Vagina (tissue), 2 donors: ENCODE data around the gene PEPD.

Experiments
- POLR2A ChIP-seq, 2 donors: fragments of 450-650 bp; IDR thresholded peaks; one replicate each; pipeline ENCODE4 v1.6.1; 2017; ENCODE audit warnings: antibody characterized with exemption in 2 of 2, mild to moderate bottlenecking in 2 of 2, moderate library complexity in 2 of 2
- POLR2AphosphoS5 ChIP-seq, 2 donors: sonication (generic); formaldehyde crosslinking; IDR thresholded peaks; one replicate each; pipeline ENCODE4 v1.9.0; 2017; ENCODE audit warnings: antibody characterized with exemption in 2 of 2, mild to moderate bottlenecking in 2 of 2, low read depth in 1 of 2; ENCODE audit not compliant: insufficient read depth in 1 of 2
- TF ChIP-seq, protein P1 (sequence below), 3 experiments: fragments of 450-650 bp in 2 of 3; fragments of 200-600 bp in 1 of 3; sonication (generic) in 1 of 3; IDR thresholded peaks; one replicate each; pipeline ENCODE4 v1.5.1; 2017 to 2019; ENCODE audit warnings: antibody characterized with exemption in 3 of 3, mild to moderate bottlenecking in 2 of 3, moderate library complexity in 2 of 3

DNA sequence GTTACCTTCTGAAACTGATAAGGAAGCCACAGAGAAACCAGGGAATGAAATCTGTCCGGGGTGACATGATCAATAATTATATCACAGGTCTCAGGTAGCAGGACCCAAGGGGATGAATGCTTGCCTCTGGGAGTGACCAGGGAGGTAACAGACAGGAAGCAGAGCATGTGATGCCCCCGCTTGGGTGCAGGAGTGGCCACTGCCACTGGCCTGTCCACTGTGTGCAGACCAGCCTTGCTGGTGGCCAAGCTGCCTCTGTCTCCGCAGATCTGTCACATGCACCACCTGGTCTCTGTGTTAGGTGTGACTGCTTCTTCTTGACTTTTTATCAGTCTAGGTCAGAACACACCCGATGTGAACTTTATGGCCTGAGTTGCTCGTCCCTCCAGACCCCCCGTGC, 71.8 kb downstream of the PEPD start:
- TF ChIP-seq, protein P1, sequence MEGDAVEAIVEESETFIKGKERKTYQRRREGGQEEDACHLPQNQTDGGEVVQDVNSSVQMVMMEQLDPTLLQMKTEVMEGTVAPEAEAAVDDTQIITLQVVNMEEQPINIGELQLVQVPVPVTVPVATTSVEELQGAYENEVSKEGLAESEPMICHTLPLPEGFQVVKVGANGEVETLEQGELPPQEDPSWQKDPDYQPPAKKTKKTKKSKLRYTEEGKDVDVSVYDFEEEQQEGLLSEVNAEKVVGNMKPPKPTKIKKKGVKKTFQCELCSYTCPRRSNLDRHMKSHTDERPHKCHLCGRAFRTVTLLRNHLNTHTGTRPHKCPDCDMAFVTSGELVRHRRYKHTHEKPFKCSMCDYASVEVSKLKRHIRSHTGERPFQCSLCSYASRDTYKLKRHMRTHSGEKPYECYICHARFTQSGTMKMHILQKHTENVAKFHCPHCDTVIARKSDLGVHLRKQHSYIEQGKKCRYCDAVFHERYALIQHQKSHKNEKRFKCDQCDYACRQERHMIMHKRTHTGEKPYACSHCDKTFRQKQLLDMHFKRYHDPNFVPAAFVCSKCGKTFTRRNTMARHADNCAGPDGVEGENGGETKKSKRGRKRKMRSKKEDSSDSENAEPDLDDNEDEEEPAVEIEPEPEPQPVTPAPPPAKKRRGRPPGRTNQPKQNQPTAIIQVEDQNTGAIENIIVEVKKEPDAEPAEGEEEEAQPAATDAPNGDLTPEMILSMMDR (IDR thresholded peaks at IDR 0.05): no peak
- TF ChIP-seq POLR2A (IDR thresholded peaks at IDR 0.05): no peak
- no peak for TF ChIP-seq POLR2AphosphoS5 (IDR thresholded peaks at IDR 0.05; ENCODE audit: insufficient read depth in 1 of 2, low read depth in 1 of 2)
